Lower leg skin (tissue), 4 donors: ENCODE results near the gene REPS1. TPM values are rescaled to one million over a fixed set of nuclear protein-coding genes. Genes with fewer than 3 reads are reported as not detected.
A peak's percentile ranks its signal among the peaks of the same experiment; 100 is the strongest.

ENCODE experiments used
- DNase-seq, 2 donors: peaks; one replicate each; pipeline ENCODE4 v3.0.0-alpha.2; 2019; ENCODE audit warnings: low spot score in 2 of 2
- H3K4me3 ChIP-seq: fragments of 200-600 bp; sonication (generic); 2 replicates; pipeline ENCODE4 v1.5.1; 2017; ENCODE audit warnings: mild to moderate bottlenecking, low read depth; ENCODE audit not compliant: poor library complexity, severe bottlenecking
- POLR2A ChIP-seq, 2 donors: fragments of 450-650 bp; IDR thresholded peaks; one replicate each; pipeline ENCODE4 v1.6.1; 2016 to 2017; ENCODE audit warnings: antibody characterized with exemption in 2 of 2, mild to moderate bottlenecking in 1 of 2, moderate library complexity in 1 of 2
- WGBS, 2 donors: methylation state at CpG; one replicate each; pipeline ENCODE4 v1.1.5; 2018; 5-methylcytosine and 5-hydroxymethylcytosine counted together
- intact Hi-C: fragments of 100-400 bp; cut with DNase I; formaldehyde crosslinking; loops from one replicate; pipeline ENCODE4 v1.15.0; 2023; ENCODE audit warnings: low total_unique reads
- total RNA-seq, 4 donors: library from RNA; depleted of rRNA; stranded (reverse); fragments of >200 nt; gene quantifications; one replicate each; pipeline ENCODE4 v1.1.0, GENCODE V29; 2016
- TF ChIP-seq, protein P1 (sequence below), 3 donors: fragments of 450-650 bp; IDR thresholded peaks; one replicate each; pipeline ENCODE4 v1.5.1; 2016; ENCODE audit warnings: antibody characterized with exemption in 3 of 3, mild to moderate bottlenecking in 3 of 3, moderate library complexity in 2 of 3

Gene REPS1
- total RNA-seq, 4 donors from 2014 or later, result 47.1 to 111 (median 67.6) TPM

DNA sequence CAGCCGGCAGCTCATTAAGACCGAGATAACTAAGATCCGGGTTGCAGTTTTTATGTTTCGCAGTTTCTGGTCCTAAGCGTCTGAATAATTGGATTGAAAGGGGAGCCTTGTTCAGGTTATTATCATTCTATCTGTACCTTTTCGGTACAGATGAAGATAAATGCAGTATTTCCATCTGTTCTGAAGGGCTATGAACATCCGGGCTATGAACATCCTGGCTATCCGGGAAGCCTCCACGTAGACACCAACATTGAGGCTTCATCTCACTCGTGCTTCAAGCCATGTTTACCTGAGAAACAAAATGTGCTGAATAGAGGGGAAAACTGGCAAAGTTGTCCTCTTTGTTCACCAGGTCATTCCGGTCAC lies 399 bp upstream of the REPS1 start:
- intact Hi-C loops, result no loop called here
- no peak for DNase-seq
- TF ChIP-seq POLR2A (IDR thresholded peaks at IDR 0.05), result no peak
- TF ChIP-seq, protein P1, sequence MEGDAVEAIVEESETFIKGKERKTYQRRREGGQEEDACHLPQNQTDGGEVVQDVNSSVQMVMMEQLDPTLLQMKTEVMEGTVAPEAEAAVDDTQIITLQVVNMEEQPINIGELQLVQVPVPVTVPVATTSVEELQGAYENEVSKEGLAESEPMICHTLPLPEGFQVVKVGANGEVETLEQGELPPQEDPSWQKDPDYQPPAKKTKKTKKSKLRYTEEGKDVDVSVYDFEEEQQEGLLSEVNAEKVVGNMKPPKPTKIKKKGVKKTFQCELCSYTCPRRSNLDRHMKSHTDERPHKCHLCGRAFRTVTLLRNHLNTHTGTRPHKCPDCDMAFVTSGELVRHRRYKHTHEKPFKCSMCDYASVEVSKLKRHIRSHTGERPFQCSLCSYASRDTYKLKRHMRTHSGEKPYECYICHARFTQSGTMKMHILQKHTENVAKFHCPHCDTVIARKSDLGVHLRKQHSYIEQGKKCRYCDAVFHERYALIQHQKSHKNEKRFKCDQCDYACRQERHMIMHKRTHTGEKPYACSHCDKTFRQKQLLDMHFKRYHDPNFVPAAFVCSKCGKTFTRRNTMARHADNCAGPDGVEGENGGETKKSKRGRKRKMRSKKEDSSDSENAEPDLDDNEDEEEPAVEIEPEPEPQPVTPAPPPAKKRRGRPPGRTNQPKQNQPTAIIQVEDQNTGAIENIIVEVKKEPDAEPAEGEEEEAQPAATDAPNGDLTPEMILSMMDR (IDR thresholded peaks at IDR 0.05), result peak in 1 of 3 donors; percentile 34
- no peak overlapping the region for H3K4me3 ChIP-seq
- WGBS, 2 donors, result 5 to 9% methylated on average over 11 of the region's 11 CpGs

DNA sequence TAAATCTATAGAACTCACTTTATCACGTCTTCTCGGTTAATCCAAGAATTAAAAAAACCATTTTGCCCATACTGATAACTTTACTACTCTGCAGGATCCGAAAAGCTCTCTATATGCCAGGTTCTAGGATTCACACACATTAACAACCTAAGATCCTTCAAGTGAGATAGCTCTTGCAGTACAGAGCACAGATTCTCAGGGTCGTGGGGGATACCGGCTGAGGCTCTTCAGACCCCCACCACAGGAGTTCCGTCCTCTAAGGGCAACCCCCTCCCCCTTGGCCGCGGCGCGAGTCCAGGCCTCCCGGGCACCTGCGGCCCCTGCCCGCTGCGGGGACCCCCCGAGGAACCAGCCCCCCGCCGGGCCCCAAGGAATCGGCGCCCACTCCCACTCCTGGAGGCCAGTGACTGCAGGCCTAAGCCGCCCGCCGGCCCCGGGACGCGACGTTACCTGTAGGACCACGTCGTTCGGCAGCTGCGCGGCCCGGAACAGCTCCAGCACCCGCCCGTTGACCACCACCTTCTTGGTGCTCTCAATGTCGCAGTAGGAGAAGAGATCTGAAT lies 892 bp downstream of the REPS1 start:
- H3K4me3 ChIP-seq, result peak overlapping the region; percentile 86
- DNase-seq, result peak in 1 of 2 donors; percentile 86
- intact Hi-C loops, result no loop called here
- TF ChIP-seq POLR2A (IDR thresholded peaks at IDR 0.05), result no peak
- TF ChIP-seq, protein P1 (IDR thresholded peaks at IDR 0.05), result no peak
- 0 to 1% methylated on average over 22 to 27 of the region's 35 CpGs for WGBS, 2 donors

DNA sequence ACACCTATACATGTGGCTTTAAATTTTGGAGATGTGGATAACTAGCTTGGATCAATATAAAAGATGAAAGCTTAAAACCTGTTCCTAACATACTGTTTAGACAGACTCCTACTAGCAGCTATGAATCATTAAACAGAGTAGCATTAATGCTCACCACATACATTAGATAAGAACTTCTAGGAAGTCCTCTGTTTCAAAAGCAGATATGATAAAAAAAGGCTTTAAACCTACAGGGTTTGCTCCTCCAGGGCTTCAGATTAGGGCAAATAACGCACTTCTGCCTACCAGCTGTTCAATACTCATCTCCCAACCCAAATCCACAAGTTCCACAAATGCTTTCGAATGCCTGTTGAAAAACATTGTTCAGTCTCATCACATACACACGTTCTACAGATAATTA lies 1.5 kb downstream of the REPS1 start:
- no peak for TF ChIP-seq POLR2A (IDR thresholded peaks at IDR 0.05)
- TF ChIP-seq, protein P1 (IDR thresholded peaks at IDR 0.05), result no peak
- intact Hi-C loops, result no loop called here
- WGBS, 2 donors, result 5 to 9% methylated on average over 3 of the region's 3 CpGs
- H3K4me3 ChIP-seq, result no peak overlapping the region
- DNase-seq, result no peak

DNA sequence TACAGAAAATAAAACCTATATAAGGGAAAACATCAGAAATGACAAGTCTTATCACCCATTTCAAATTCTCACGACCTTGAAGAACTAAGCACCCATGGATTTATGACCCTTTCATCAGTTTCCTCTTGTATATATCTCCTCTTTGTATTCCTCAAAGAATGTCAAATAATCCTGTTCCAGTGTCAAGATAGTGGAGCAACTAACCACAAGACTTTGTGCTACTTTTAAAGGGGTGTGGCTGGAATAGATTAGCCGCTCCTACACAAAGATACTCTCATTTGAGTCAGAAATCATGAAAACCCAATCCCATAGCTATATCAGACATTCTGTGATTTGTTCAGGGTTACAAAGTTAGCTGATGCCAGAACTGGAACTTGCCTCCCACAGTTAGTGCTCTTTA lies 6.6 kb downstream of the REPS1 start:
- intact Hi-C loops, result no loop called here
- DNase-seq, result no peak
- 58 to 59% methylated on average over 2 of the region's 2 CpGs for whole genome bisulfite sequencing, 2 donors
- no peak for TF ChIP-seq POLR2A (IDR thresholded peaks at IDR 0.05)
- H3K4me3 ChIP-seq, result no peak overlapping the region

DNA sequence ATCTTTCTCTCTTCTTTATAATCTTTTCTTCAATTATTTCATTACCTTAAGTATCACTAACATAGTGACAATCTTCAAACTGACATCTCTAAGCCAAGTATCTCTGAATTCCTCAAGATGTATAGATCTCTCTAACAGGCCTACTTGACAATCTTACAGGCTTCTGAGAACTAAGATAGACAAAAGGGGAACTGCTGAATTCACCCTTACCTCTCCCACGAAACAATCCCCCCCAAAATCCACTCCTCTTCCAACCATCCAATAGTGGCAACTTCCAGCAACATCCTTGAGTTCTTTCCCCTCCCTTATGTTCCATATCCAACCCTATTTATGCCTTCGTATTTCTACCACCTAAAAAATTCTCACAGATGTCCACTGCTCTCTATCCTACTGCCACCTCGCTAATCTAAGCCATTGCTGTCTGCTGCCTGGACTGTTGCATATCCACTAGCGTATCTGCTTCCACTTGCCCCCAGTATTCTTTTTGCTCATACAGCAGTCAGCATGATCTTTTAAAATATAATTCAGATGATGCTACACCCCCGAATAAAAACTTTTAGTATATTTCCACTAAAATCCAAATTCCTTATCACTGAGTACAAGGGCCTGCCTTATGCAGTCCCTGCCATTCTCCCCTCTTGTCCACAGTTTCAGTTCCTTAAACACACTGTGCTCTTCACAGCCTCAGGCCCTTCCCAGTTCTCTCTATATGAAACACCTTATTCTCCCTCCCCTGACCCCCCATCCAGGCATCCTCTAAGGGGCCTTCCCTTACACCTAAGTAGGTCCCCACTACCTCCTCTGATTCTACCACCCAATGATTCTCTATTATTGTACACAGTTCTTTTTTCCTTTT lies 8.0 kb downstream of the REPS1 start:
- TF ChIP-seq, protein P1 (IDR thresholded peaks at IDR 0.05), result no peak
- TF ChIP-seq POLR2A (IDR thresholded peaks at IDR 0.05), result no peak
- intact Hi-C loops, result no loop called here
- no peak for DNase-seq
- H3K4me3 ChIP-seq, result no peak overlapping the region
- 86 to 91% methylated on average over 5 of the region's 5 CpGs for WGBS, 2 donors

DNA sequence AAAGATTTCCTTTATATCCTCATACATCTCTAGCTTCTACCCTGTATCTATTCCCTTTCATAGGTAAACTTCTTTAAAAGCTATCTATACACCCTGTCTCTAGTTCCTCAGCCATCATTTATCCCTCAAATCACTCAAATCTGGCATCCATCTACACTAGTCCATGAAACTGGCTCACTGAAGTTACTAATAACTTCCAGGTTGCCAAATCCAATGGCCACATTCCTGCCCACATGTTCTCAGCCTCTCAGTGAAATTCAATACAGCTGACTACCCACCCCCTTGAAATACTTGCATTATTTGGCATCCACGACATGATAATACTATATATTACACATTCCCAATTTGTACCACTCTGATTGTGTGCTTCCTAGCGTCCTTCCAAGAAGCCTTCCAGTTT lies 8.7 kb downstream of the REPS1 start:
- no peak overlapping the region for H3K4me3 ChIP-seq
- intact Hi-C loops, result no loop called here
- TF ChIP-seq POLR2A (IDR thresholded peaks at IDR 0.05), result no peak
- TF ChIP-seq, protein P1 (IDR thresholded peaks at IDR 0.05), result no peak
- 47 to 76% methylated on average over 2 of the region's 2 CpGs for WGBS, 2 donors
- no peak for DNase-seq
